Upper lobe of left lung (tissue), 6 donors: ENCODE results near the gene CHRDL1. TPM values are rescaled to one million over a fixed set of nuclear protein-coding genes. Genes with fewer than 3 reads are reported as not detected.

Source experiments
- ATAC-seq, 2 donors: fragments of 200-7000 bp; cut with Tn5 transposase; one replicate each; pipeline ENCODE4 v1.9.1; 2022; ENCODE audit warnings: mild to moderate bottlenecking in 2 of 2, moderate library complexity in 2 of 2; ENCODE audit not compliant: low FRiP score in 2 of 2
- DNase-seq, 2 donors: peaks; one replicate each; pipeline ENCODE4 v3.0.0-alpha.2; 2019 to 2020
- H3K27ac ChIP-seq, 4 donors: fragments of 200-600 bp; sonication (generic); one replicate each; pipeline ENCODE4 v1.5.1; 2016 to 2019
- H3K27me3 ChIP-seq, 4 donors: fragments of 200-600 bp; sonication (generic); one replicate each; pipeline ENCODE4 v1.5.1; 2017 to 2019
- H3K36me3 ChIP-seq, 4 donors: fragments of 200-600 bp; sonication (generic); one replicate each; pipeline ENCODE4 v1.5.1; 2016 to 2019
- H3K4me1 ChIP-seq, 4 donors: fragments of 200-600 bp; sonication (generic); one replicate each; pipeline ENCODE4 v1.5.1; 2018 to 2019
- H3K4me3 ChIP-seq, 4 donors: fragments of 200-600 bp; sonication (generic); one replicate each; pipeline ENCODE4 v1.5.1; 2017 to 2019; ENCODE audit warnings: mild to moderate bottlenecking in 2 of 4, moderate library complexity in 1 of 4
- H3K9me3 ChIP-seq, 4 donors: fragments of 200-600 bp; sonication (generic); one replicate each; pipeline ENCODE4 v1.5.1; 2018 to 2019
- CTCF ChIP-seq, 6 experiments: fragments of 450-650 bp in 4 of 6; fragments of 200-600 bp in 2 of 6; sonication (generic) in 2 of 6; IDR thresholded peaks; one replicate each; pipeline ENCODE4 v1.5.1; 2016 to 2019; ENCODE audit warnings: antibody characterized with exemption in 6 of 6
- EP300 ChIP-seq, 4 donors: sonication (generic); formaldehyde crosslinking; IDR thresholded peaks; one replicate each; pipeline ENCODE4 v1.5.1; 2017; ENCODE audit warnings: antibody characterized with exemption in 4 of 4, control low read depth in 2 of 4
- POLR2A ChIP-seq, 4 donors: fragments of 450-650 bp; IDR thresholded peaks; one replicate each; pipeline ENCODE4 v1.5.1; 2016 to 2017; ENCODE audit warnings: antibody characterized with exemption in 4 of 4, mild to moderate bottlenecking in 2 of 4
- POLR2AphosphoS5 ChIP-seq, 2 donors: sonication (generic); formaldehyde crosslinking; IDR thresholded peaks; one replicate each; pipeline ENCODE4 v1.5.1; 2017; ENCODE audit warnings: antibody characterized with exemption in 2 of 2
- WGBS, 2 donors: methylation state at CpG; one replicate each; pipeline ENCODE4 v1.1.5; 2017 to 2018; 5-methylcytosine and 5-hydroxymethylcytosine counted together
- total RNA-seq, 6 donors: library from RNA; depleted of rRNA in 4 of 6; stranded (reverse); fragments of >200 nt in 4 of 6; gene quantifications; one replicate each; pipeline versions ENCODE4 v1.1.0 to v1.2.1, GENCODE V29; 2016 to 2021
- donor health status: DM: no; HTN: no; CAD: no; lungs with moderate emphysema.
- donor health status: DM: no; HTN: yes; CAD: no; lungs with severe emphysema.

CHRDL1 gene
- total RNA-seq, 6 donors from 2014 or later, result 23.0 to 68.7 (median 44.3) TPM

- H3K36me3 ChIP-seq, result no peaks in the 10 kb centered on the region
- TF ChIP-seq POLR2AphosphoS5 (IDR thresholded peaks at IDR 0.05), result no peak
- TF ChIP-seq EP300 (IDR thresholded peaks at IDR 0.05), result no peak
- TF ChIP-seq POLR2A (IDR thresholded peaks at IDR 0.05), result no peak
- no peak overlapping the region for H3K4me3 ChIP-seq
- 46 to 80% methylated on average over 1 of the region's 1 CpG for WGBS, 2 donors
- DNase-seq (no peak), ATAC-seq (no peak)
- no peak overlapping the region for H3K27ac ChIP-seq
- no peaks in the 10 kb centered on the region for H3K27me3 ChIP-seq
- no peaks in the 10 kb centered on the region for H3K4me1 ChIP-seq
- H3K9me3 ChIP-seq, result no peaks in the 10 kb centered on the region
Measured at GRCh38 chrX:110734271-110734670, 61.3 kb downstream of the CHRDL1 start.

GRCh38 chrX:110733166-110733565 lies 62.5 kb downstream of the CHRDL1 start:
- DNase-seq, result no peak
- no peak for ATAC-seq
- Histone ChIP-seq H3K4me1 (no peaks in the 10 kb centered on the region), H3K9me3 (no peaks in the 10 kb centered on the region), H3K27me3 (no peaks in the 10 kb centered on the region), H3K36me3 (no peaks in the 10 kb centered on the region), H3K27ac (no peak overlapping the region), H3K4me3 (no peak overlapping the region)
- TF ChIP-seq EP300 (IDR thresholded peaks at IDR 0.05) (no peak), CTCF (IDR thresholded peaks at IDR 0.05) (no peak), POLR2A (IDR thresholded peaks at IDR 0.05) (no peak), POLR2AphosphoS5 (IDR thresholded peaks at IDR 0.05) (no peak)
- WGBS, 2 donors, result 69 to 100% methylated on average over 1 to 2 of the region's 2 CpGs

GRCh38 chrX:110732266-110732665 lies 63.4 kb downstream of the CHRDL1 start:
- Histone ChIP-seq H3K27me3 (no peaks in the 10 kb centered on the region), H3K27ac (no peak overlapping the region), H3K4me3 (no peak overlapping the region), H3K4me1 (no peaks in the 10 kb centered on the region), H3K9me3 (no peaks in the 10 kb centered on the region), H3K36me3 (no peaks in the 10 kb centered on the region)
- DNase-seq, result no peak
- peak in 1 of 2 donors; percentile 49 for ATAC-seq
- TF ChIP-seq POLR2AphosphoS5 (IDR thresholded peaks at IDR 0.05) (peak; percentile 52 to 68), CTCF (IDR thresholded peaks at IDR 0.05) (no peak)
- 15 to 51% methylated on average over 2 to 6 of the region's 6 CpGs for WGBS, 2 donors

GRCh38 chrX:110723844-110724243 lies 71.8 kb downstream of the CHRDL1 start:
- no peak overlapping the region for H3K4me3 ChIP-seq
- no peak overlapping the region for H3K27ac ChIP-seq
- no peaks in the 10 kb centered on the region for H3K27me3 ChIP-seq
- H3K4me1 ChIP-seq, result no peaks in the 10 kb centered on the region
- no peak for ATAC-seq
- TF ChIP-seq EP300 (IDR thresholded peaks at IDR 0.05) (no peak), POLR2A (IDR thresholded peaks at IDR 0.05) (no peak), POLR2AphosphoS5 (IDR thresholded peaks at IDR 0.05) (no peak), CTCF (IDR thresholded peaks at IDR 0.05) (no peak)
- H3K9me3 ChIP-seq, result no peaks in the 10 kb centered on the region
- H3K36me3 ChIP-seq, result no peaks in the 10 kb centered on the region
- WGBS, 2 donors, result 75 to 77% methylated on average over 2 of the region's 2 CpGs
- no peak for DNase-seq

- DNase-seq, result no peak
- Histone ChIP-seq H3K4me3 (no peak overlapping the region), H3K27me3 (no peaks in the 10 kb centered on the region), H3K4me1 (no peaks in the 10 kb centered on the region), H3K36me3 (no peaks in the 10 kb centered on the region), H3K27ac (no peak overlapping the region), H3K9me3 (no peaks in the 10 kb centered on the region)
- TF ChIP-seq CTCF (IDR thresholded peaks at IDR 0.05), result no peak
- TF ChIP-seq EP300 (IDR thresholded peaks at IDR 0.05), result no peak
- TF ChIP-seq POLR2AphosphoS5 (IDR thresholded peaks at IDR 0.05), result no peak
- no peak for TF ChIP-seq POLR2A (IDR thresholded peaks at IDR 0.05)
- ATAC-seq, result no peak
- WGBS, 2 donors, result 80 to 91% methylated on average over 10 of the region's 10 CpGs
Measured at GRCh38 chrX:110722135-110722534, 73.5 kb downstream of the CHRDL1 start.
